NCI-H1694 (cell line): ENCODE data around the gene NNMT.
"Not testable (repeated sequence)": the region's sequence is repeated elsewhere in the genome, so short reads cannot be mapped to it uniquely, and the experiment has no call there.

Source experiments
- DNase-seq: peaks from one replicate; lab custom pipeline; 2025; lab: John Stamatoyannopoulos, UW

NNMT gene

DNA sequence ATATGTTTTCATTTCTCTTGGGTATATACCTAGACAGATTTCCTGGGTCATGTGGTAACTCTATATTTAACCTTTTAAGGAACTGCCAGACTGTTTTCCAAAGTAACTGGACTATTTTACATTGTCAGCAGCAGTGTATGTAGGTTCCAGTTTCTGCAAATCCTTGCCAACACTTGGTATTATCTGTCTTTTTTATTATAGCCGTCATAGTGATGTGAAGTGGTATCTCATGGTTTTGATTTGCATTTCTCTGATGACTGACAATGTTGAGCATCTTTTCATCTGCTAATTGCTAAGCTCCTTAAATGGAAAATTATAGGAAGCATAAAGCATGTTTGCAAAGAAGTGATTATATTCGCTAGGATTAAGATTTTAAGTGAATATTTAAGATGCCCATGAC, 13.9 kb downstream of the NNMT start:
- no peak for DNase-seq

DNA sequence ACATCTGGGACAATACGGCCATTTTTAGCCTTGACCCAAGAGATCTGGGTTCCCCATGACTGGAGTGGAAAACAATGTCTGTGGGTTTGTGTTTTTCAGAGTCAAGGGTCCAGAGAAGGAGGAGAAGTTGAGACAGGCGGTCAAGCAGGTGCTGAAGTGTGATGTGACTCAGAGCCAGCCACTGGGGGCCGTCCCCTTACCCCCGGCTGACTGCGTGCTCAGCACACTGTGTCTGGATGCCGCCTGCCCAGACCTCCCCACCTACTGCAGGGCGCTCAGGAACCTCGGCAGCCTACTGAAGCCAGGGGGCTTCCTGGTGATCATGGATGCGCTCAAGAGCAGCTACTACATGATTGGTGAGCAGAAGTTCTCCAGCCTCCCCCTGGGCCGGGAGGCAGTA, 15.7 kb downstream of the NNMT start:
- DNase-seq: no peak

DNA sequence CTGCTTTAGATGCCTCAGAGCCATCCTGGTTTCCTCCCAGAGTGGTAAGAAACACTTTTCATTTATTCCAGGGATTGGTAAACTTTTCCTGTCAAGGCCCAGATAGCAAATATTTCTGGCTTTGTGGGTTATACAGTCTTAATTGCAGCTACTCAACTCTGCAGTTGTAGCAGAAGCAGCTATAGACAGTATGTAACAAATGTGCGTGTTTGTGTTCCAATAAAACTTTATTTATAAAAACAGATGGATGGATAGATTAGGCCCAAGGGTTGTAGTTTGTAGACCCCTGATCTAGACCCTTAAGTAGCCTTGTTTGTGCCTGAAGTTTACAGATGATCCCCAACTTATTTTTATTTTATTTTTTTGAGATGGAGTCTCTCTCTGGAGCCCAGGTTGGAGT, 17.9 kb downstream of the NNMT start:
- DNase-seq: no peak

GRCh38 chr11:114315749-114316368, 19.7 kb downstream of the NNMT start:
- no peak for DNase-seq

DNA sequence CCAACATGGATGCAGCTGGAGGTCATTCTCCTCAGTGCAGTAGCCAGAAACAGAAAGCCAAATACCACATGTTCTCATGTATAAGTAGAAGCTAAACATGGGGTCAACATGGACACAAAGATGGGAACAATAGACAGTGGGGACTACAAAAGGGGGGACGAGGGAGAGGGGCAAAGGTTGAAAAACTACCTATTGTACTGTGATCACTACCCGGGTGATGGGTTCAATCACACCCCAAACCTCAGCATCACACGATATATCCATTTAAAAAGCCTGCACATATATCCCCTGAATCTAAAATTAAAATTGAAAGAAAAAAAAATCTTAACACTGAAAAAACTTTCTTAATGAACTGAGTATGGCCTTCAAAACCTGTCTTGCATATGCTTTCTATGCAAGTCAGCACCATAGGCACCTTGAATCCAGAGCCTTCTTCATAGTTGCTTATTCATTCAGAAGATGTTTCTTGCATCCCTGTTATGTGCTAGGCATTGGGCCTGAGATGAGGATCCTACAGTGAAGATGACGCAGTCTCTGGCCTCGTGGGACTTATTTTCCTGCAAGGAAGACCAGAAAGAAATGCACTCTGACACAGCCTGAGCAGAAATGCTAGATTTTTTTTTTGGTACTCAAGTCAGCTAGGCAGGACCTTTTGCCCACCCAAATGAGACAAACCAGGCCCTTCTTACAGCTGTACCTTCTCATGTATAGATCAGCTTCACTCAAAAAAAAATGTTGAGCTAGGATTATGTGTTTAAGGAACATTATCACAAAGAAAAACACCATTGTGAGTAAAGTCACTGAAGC, 21.0 kb downstream of the NNMT start:
- no peak for DNase-seq

DNA sequence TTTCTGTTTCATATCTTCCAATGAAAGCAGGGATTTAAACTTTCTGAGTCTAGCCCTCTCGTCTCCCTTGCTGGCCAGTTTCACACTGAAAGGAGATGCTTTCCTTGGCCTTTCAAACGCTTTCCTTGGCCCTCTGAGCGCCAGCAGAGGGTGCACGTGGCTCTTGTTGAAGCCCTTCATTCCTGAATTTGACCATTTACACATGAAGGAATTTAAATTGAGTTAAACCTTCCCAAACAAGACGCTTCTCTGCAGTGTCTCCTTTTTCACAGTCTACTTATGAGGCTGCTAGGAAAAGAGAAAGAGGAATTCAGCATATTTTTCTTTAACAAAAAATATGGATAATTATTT, 21.6 kb downstream of the NNMT start:
- DNase-seq: no peak

GRCh38 chr11:114318361-114318760, 22.2 kb downstream of the NNMT start:
- DNase-seq: no peak

- no peak for DNase-seq
These were observed 23.6 kb downstream of the NNMT start for GRCh38 chr11:114319716-114320328.

- DNase-seq: no peak
These were observed 25.5 kb downstream of the NNMT start for GRCh38 chr11:114321621-114322257.

DNA sequence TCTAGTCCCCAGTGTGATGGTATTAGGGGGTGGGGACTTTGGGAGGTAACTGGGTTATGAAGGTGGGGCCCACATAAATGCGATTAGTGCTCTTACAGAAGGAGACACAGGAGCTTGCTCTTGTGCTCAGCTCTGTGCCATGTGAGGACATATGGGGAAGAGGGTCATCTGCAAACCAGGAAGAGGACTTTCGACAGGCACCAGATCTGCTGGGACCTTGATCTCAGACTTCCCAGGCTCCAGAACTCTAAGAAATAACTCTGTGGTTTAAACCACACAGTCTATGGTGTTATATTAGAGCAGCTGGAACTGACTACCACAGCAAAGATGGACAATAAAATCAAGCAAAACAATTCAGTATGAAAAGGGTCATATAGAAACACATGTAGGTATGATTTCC, 26.7 kb downstream of the NNMT start:
- no peak for DNase-seq

GRCh38 chr11:114326151-114326550, 30.0 kb downstream of the NNMT start:
- no peak for DNase-seq

- DNase-seq: no peak
These were observed 30.6 kb downstream of the NNMT start for GRCh38 chr11:114326776-114327175.

GRCh38 chr11:114330373-114330772, 34.2 kb downstream of the NNMT start:
- no peak for DNase-seq

GRCh38 chr11:114340311-114341131, 44.3 kb downstream of the NNMT start:
- peak; percentile 1 for DNase-seq

DNA sequence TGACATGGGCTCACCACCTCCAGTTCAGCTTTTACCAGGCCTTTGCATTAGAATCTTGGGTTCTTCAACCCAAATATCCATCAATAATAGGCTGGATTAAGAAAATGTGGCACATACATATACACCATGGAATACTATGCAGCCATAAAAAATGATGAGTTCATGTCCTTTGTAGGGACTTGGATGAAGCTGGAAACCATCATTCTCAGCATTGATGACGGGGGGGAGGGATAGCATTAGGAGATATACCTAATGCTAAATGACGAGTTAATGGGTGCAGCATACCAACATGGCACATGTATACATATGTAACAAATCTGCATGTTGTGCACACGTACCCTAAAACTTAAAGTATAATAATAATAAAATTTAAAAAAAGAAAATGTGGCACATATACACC, 45.5 kb downstream of the NNMT start:
- not testable (repeated sequence) for DNase-seq

DNA sequence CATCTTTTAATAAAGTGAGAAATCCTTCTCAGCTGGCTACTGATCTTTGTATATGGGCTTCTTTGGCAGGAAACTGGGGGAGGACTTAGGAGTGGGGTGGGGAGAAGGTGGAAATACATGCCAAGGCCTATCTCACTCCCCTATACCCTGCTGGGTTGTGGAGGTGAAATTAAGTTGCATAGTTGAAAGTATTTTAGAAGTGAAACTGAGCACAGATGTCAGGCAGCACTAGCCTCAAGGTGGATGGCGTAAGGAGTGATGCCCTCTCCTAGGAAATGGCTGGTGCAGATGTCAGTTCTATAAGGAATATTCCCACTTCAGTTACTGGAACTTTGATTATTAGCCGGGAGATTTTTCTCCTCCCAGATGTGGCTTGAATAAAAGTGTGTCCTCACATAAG, 46.3 kb downstream of the NNMT start:
- DNase-seq: no peak

GRCh38 chr11:114343020-114343419, 46.8 kb downstream of the NNMT start:
- DNase-seq: no peak

DNA sequence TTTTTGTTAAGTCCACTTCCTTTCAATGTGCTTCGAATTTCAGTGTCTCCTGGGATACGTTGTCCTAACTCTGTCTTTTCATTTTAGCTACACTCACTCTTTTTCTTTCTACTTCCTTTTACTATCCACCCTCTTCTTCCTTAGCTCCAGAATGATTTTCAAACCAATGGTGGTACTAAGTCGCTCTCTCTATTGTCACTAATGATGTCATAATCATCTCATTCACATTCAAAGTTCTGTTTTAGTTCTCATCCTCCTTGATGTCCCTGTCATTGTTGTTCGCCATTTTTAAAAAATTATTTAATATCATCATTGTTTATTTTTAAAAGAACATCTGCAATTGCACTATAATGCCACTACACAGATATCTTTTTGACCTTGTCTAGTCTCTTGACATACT, 47.3 kb downstream of the NNMT start:
- no peak for DNase-seq

GRCh38 chr11:114344494-114344893, 48.3 kb downstream of the NNMT start:
- no peak for DNase-seq

GRCh38 chr11:114345575-114346222, 49.5 kb downstream of the NNMT start:
- DNase-seq: no peak

DNA sequence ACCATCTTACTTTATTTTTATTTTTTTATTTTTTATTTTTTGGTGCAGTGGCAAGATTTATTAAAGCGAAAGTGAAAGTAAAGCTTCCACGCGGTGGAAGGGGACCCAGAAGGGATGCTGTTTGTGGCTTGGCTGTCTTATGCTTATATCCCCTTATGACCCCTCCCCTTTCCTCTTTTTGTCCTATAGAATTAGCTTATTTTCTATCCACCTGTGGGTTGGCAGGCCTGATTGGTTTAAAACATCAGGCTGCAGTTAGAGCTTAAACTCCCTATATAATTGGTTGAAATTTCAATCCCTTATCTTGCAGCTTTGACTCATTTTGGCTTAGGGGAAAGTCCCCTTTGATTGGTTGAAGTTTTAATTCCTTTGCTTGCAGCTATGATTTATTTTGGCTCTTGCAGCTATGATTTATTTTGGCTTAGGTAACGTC, 50.5 kb downstream of the NNMT start:
- DNase-seq: no peak
